Activated CD8-positive, alpha-beta memory T cell treated with anti-CD3 and anti-CD28 coated beads, Interleukin-2, amount 50 U/mL, for 4 hours (primary cell): ENCODE data around the gene CREB5.
"Not testable (repeated sequence)": the region's sequence is repeated elsewhere in the genome, so short reads cannot be mapped to it uniquely, and the experiment has no call there.

Experiments used
- DNase-seq: peaks from one replicate; pipeline ENCODE4 v3.0.0-alpha.2; 2020

The CREB5 gene

GRCh38 chr7:28517606-28518005 is 105.3 kb downstream of the CREB5 start:
- no peak for DNase-seq

- DNase-seq, result no peak
Observed at GRCh38 chr7:28520074-28521015, 108.0 kb downstream of the CREB5 start.

- no peak for DNase-seq
Observed at GRCh38 chr7:28524978-28525377, 112.7 kb downstream of the CREB5 start.

GRCh38 chr7:28528899-28529298 is 116.6 kb downstream of the CREB5 start:
- DNase-seq, result no peak

- DNase-seq, result no peak
Observed at GRCh38 chr7:28529755-28530154, 117.4 kb downstream of the CREB5 start.

GRCh38 chr7:28530175-28530802 is 118.0 kb downstream of the CREB5 start:
- DNase-seq, result no peak

- no peak for DNase-seq
Observed at GRCh38 chr7:28530803-28531175, 118.5 kb downstream of the CREB5 start.

- DNase-seq, result no peak
Observed at GRCh38 chr7:28531291-28531690, 119.0 kb downstream of the CREB5 start.

GRCh38 chr7:28532181-28532580 is 119.9 kb downstream of the CREB5 start:
- no peak for DNase-seq

- DNase-seq, result no peak
Observed at GRCh38 chr7:28533267-28533666, 120.9 kb downstream of the CREB5 start.

GRCh38 chr7:28533731-28534531 is 121.6 kb downstream of the CREB5 start:
- DNase-seq, result no peak

GRCh38 chr7:28536259-28536658 is 123.9 kb downstream of the CREB5 start:
- no peak for DNase-seq

GRCh38 chr7:28539289-28539981 is 127.1 kb downstream of the CREB5 start:
- DNase-seq, result no peak

GRCh38 chr7:28542410-28542809 is 130.1 kb downstream of the CREB5 start:
- DNase-seq, result no peak

- DNase-seq, result no peak
Observed at GRCh38 chr7:28544453-28545117, 132.3 kb downstream of the CREB5 start.

- no peak for DNase-seq
Observed at GRCh38 chr7:28546067-28546466, 133.7 kb downstream of the CREB5 start.

- no peak for DNase-seq
Observed at GRCh38 chr7:28547115-28547514, 134.8 kb downstream of the CREB5 start.

- DNase-seq, result no peak
Observed at GRCh38 chr7:28548416-28548815, 136.1 kb downstream of the CREB5 start.

- no peak for DNase-seq
Observed at GRCh38 chr7:28549998-28550397, 137.7 kb downstream of the CREB5 start.

- no peak for DNase-seq
Observed at GRCh38 chr7:28550580-28551186, 138.4 kb downstream of the CREB5 start.

- no peak for DNase-seq
Observed at GRCh38 chr7:28551331-28551730, 139.0 kb downstream of the CREB5 start.

GRCh38 chr7:28551766-28552165 is 139.4 kb downstream of the CREB5 start:
- DNase-seq, result not testable (repeated sequence)
